WTC11 (cell line): ENCODE measurements around the gene PISD.

ENCODE experiments used
- CBFB ChIP-seq: sonication (generic); formaldehyde crosslinking; IDR thresholded peaks from 2 replicates; pipeline ENCODE4 v1.8.1; 2022; ENCODE audit warnings: mild to moderate bottlenecking, low read depth, missing genetic modification reagents
- ELF4 ChIP-seq: sonication (generic); formaldehyde crosslinking; IDR thresholded peaks from 2 replicates; pipeline ENCODE4 v1.8.1; 2022; ENCODE audit warnings: low read depth, mild to moderate bottlenecking, moderate library complexity, missing genetic modification reagents
- FOXP1 ChIP-seq: sonication (generic); formaldehyde crosslinking; IDR thresholded peaks from 2 replicates; pipeline ENCODE4 v1.8.0; 2022; ENCODE audit warnings: missing genetic modification reagents, mild to moderate bottlenecking, moderate library complexity, borderline replicate concordance
- JUN ChIP-seq: sonication (generic); formaldehyde crosslinking; IDR thresholded peaks from 2 replicates; pipeline ENCODE4 v1.8.0; 2023; ENCODE audit warnings: mild to moderate bottlenecking, missing genetic modification reagents
- RELA ChIP-seq: sonication (generic); formaldehyde crosslinking; IDR thresholded peaks from 2 replicates; pipeline ENCODE4 v1.8.1; 2022; ENCODE audit warnings: missing genetic modification reagents, mild to moderate bottlenecking, borderline replicate concordance
- ZNF263 ChIP-seq: sonication (generic); formaldehyde crosslinking; IDR thresholded peaks from 2 replicates; pipeline ENCODE4 v1.8.1; 2022; ENCODE audit warnings: low read depth, mild to moderate bottlenecking, moderate library complexity, missing genetic modification reagents
- TF ChIP-seq, protein P1 (sequence below): fragments of 200-600 bp; IDR thresholded peaks from 2 replicates; pipeline ENCODE4 v1.8.0; 2022; ENCODE audit warnings: antibody characterized with exemption
- TF ChIP-seq, protein P2 (sequence below): sonication (generic); formaldehyde crosslinking; IDR thresholded peaks from 2 replicates; pipeline ENCODE4 v1.8.1; 2023; ENCODE audit warnings: mild to moderate bottlenecking, missing genetic modification reagents
- TF ChIP-seq, protein P3 (sequence below): sonication (generic); formaldehyde crosslinking; IDR thresholded peaks from 2 replicates; pipeline ENCODE4 v1.8.1; 2023; ENCODE audit warnings: mild to moderate bottlenecking, missing genetic modification reagents, borderline replicate concordance
- TF ChIP-seq, protein P4 (sequence below): sonication (generic); formaldehyde crosslinking; IDR thresholded peaks from 2 replicates; pipeline ENCODE4 v1.8.0; 2022; ENCODE audit warnings: mild to moderate bottlenecking, missing genetic modification reagents
- TF ChIP-seq, protein P5 (sequence below): sonication (generic); formaldehyde crosslinking; IDR thresholded peaks from 2 replicates; pipeline ENCODE4 v1.8.0; 2022; ENCODE audit warnings: mild to moderate bottlenecking, missing genetic modification reagents

DNA sequence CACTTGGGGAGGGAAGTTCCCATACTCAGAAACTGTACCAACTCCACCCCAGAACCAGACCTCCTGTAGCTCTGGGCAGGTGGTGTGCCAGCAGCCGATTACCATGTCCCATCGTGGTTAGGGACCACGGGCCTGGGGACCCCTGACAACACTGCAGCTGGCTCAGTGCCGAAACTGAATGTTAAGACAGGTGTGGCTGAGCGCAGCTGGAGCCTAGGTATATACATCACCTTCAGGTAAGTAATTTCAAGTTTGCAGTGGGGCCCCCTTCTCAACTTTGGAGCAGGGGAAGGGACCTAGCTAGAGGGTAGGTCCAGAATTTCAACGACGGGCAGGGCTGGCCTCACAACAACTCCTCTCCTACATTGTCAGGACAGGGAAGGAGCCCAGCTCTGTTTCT, 20.7 kb upstream of the PISD start:
- TF ChIP-seq, protein P1, sequence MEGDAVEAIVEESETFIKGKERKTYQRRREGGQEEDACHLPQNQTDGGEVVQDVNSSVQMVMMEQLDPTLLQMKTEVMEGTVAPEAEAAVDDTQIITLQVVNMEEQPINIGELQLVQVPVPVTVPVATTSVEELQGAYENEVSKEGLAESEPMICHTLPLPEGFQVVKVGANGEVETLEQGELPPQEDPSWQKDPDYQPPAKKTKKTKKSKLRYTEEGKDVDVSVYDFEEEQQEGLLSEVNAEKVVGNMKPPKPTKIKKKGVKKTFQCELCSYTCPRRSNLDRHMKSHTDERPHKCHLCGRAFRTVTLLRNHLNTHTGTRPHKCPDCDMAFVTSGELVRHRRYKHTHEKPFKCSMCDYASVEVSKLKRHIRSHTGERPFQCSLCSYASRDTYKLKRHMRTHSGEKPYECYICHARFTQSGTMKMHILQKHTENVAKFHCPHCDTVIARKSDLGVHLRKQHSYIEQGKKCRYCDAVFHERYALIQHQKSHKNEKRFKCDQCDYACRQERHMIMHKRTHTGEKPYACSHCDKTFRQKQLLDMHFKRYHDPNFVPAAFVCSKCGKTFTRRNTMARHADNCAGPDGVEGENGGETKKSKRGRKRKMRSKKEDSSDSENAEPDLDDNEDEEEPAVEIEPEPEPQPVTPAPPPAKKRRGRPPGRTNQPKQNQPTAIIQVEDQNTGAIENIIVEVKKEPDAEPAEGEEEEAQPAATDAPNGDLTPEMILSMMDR, result no peak
- TF ChIP-seq CBFB (CRISPR knock-in tag), result no peak
- no peak for TF ChIP-seq ZNF263 (CRISPR knock-in tag)
- TF ChIP-seq, protein P2, sequence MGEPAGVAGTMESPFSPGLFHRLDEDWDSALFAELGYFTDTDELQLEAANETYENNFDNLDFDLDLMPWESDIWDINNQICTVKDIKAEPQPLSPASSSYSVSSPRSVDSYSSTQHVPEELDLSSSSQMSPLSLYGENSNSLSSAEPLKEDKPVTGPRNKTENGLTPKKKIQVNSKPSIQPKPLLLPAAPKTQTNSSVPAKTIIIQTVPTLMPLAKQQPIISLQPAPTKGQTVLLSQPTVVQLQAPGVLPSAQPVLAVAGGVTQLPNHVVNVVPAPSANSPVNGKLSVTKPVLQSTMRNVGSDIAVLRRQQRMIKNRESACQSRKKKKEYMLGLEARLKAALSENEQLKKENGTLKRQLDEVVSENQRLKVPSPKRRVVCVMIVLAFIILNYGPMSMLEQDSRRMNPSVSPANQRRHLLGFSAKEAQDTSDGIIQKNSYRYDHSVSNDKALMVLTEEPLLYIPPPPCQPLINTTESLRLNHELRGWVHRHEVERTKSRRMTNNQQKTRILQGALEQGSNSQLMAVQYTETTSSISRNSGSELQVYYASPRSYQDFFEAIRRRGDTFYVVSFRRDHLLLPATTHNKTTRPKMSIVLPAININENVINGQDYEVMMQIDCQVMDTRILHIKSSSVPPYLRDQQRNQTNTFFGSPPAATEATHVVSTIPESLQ (CRISPR knock-in tag), result no peak
- no peak for TF ChIP-seq JUN
- TF ChIP-seq, protein P3, sequence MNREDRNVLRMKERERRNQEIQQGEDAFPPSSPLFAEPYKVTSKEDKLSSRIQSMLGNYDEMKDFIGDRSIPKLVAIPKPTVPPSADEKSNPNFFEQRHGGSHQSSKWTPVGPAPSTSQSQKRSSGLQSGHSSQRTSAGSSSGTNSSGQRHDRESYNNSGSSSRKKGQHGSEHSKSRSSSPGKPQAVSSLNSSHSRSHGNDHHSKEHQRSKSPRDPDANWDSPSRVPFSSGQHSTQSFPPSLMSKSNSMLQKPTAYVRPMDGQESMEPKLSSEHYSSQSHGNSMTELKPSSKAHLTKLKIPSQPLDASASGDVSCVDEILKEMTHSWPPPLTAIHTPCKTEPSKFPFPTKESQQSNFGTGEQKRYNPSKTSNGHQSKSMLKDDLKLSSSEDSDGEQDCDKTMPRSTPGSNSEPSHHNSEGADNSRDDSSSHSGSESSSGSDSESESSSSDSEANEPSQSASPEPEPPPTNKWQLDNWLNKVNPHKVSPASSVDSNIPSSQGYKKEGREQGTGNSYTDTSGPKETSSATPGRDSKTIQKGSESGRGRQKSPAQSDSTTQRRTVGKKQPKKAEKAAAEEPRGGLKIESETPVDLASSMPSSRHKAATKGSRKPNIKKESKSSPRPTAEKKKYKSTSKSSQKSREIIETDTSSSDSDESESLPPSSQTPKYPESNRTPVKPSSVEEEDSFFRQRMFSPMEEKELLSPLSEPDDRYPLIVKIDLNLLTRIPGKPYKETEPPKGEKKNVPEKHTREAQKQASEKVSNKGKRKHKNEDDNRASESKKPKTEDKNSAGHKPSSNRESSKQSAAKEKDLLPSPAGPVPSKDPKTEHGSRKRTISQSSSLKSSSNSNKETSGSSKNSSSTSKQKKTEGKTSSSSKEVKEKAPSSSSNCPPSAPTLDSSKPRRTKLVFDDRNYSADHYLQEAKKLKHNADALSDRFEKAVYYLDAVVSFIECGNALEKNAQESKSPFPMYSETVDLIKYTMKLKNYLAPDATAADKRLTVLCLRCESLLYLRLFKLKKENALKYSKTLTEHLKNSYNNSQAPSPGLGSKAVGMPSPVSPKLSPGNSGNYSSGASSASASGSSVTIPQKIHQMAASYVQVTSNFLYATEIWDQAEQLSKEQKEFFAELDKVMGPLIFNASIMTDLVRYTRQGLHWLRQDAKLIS (CRISPR knock-in tag), result no peak
- TF ChIP-seq, protein P4, sequence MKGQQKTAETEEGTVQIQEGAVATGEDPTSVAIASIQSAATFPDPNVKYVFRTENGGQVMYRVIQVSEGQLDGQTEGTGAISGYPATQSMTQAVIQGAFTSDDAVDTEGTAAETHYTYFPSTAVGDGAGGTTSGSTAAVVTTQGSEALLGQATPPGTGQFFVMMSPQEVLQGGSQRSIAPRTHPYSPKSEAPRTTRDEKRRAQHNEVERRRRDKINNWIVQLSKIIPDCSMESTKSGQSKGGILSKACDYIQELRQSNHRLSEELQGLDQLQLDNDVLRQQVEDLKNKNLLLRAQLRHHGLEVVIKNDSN (CRISPR knock-in tag), result no peak
- TF ChIP-seq ELF4 (CRISPR knock-in tag), result no peak
- no peak for TF ChIP-seq RELA (CRISPR knock-in tag)
- TF ChIP-seq, protein P5, sequence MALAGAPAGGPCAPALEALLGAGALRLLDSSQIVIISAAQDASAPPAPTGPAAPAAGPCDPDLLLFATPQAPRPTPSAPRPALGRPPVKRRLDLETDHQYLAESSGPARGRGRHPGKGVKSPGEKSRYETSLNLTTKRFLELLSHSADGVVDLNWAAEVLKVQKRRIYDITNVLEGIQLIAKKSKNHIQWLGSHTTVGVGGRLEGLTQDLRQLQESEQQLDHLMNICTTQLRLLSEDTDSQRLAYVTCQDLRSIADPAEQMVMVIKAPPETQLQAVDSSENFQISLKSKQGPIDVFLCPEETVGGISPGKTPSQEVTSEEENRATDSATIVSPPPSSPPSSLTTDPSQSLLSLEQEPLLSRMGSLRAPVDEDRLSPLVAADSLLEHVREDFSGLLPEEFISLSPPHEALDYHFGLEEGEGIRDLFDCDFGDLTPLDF (CRISPR knock-in tag), result no peak
- no peak for TF ChIP-seq FOXP1
